HCT116 (cell line): ENCODE measurements around the gene ERN1. TPM values are rescaled to one million over a fixed set of nuclear protein-coding genes. Genes with fewer than 3 reads are reported as not detected.

ENCODE experiments used
- ATAC-seq: fragments of 200-7000 bp; cut with Tn5 transposase; 2 replicates; pipeline ENCODE4 v1.9.1; 2020; ENCODE audit warnings: mild to moderate bottlenecking, moderate library complexity
- BruUV-seq: library from RNA; stranded (reverse); fragments of 400-500 nt; replicated peaks from 2 replicates; lab custom pipeline; 2021; lab: Mats Ljungman, UMichigan
- CTCF ChIA-PET: fragments of 300-600 bp; sonication (Branson Sonifier 250); formaldehyde crosslinking; loops from one replicate; lab custom pipeline; 2021; ENCODE audit warnings: antibody characterized with exemption; lab: Charles Lee
- POLR2A ChIA-PET: fragments of 300-600, 350-600 bp; sonication (Branson Sonifier 250); formaldehyde crosslinking; loops from one replicate; lab custom pipeline; 2021; ENCODE audit warnings: antibody characterized with exemption; lab: Charles Lee
- RAD21 ChIA-PET, 2 experiments: fragments of 300-600 bp; sonication (Branson Sonifier 250); formaldehyde crosslinking; loops; one replicate each; lab custom pipeline; 2023; ENCODE audit warnings: low total read pairs in 2 of 2; ENCODE audit not compliant: uncharacterized antibody in 2 of 2, unreplicated experiment in 2 of 2, low non-redundant PET in 1 of 2; lab: Charles Lee
- DNase-seq: peaks from one replicate; pipeline ENCODE4 v3.0.0-alpha.2; 2010; ENCODE audit warnings: low read depth, low spot score
- H2AFZ ChIP-seq: fragments of 200-600 bp; shearing (Covaris generic), sonication (generic); 2 replicates; pipeline ENCODE4 v1.6.1; 2017; ENCODE audit warnings: low read depth, mixed run types, mixed read lengths, antibody characterized with exemption, low read length; ENCODE audit not compliant: poor library complexity, severe bottlenecking
- H3K27ac ChIP-seq: 2 replicates; pipeline ENCODE4 v1.5.1; 2012; ENCODE audit warnings: low read depth, low read length
- H3K27me3 ChIP-seq: fragments of 200-600 bp; sonication (generic); 2 replicates; pipeline ENCODE4 v1.6.1; 2016; ENCODE audit warnings: mixed run types, low read length, mixed read lengths; ENCODE audit not compliant: insufficient read depth
- H3K36me3 ChIP-seq, 2 experiments: fragments of 200-500 bp in 1 of 2; fragments of 200-600 bp in 1 of 2; sonication (Bioruptor generic) in 1 of 2; sonication (generic) in 1 of 2; 2 replicates each; pipeline versions ENCODE4 v1.5.1 to v1.6.1; 2014 to 2016; ENCODE audit warnings: low read length in 2 of 2, inconsistent platforms in 1 of 2, mixed read lengths in 1 of 2, mixed run types in 1 of 2; ENCODE audit not compliant: insufficient read depth in 2 of 2, control insufficient read depth in 1 of 2
- H3K4me1 ChIP-seq, 2 experiments: fragments of 200-600 bp in 1 of 2; sonication (generic) in 1 of 2; 2 replicates each; pipeline versions ENCODE4 v1.5.1 to v1.6.1; 2012 to 2017; ENCODE audit warnings: low read length in 2 of 2, inconsistent platforms in 1 of 2, mild to moderate bottlenecking in 1 of 2, mixed read lengths in 1 of 2, mixed run types in 1 of 2, moderate library complexity in 1 of 2; ENCODE audit not compliant: insufficient read depth in 2 of 2, control insufficient read depth in 1 of 2
- H3K4me2 ChIP-seq: fragments of 200-600 bp; sonication (generic); 2 replicates; pipeline ENCODE4 v1.6.1; 2017; ENCODE audit warnings: mixed run types, low read length, mixed read lengths
- H3K4me3 ChIP-seq, 2 experiments: fragments of 200-600 bp in 1 of 2; sonication (generic) in 1 of 2; replicated peaks in 1 of 2; 2 replicates each; pipeline ENCODE4 v1.5.1; 2011 to 2016; ENCODE audit warnings: low read length in 2 of 2, control low read depth in 1 of 2, low read depth in 1 of 2, mild to moderate bottlenecking in 1 of 2, mixed read lengths in 1 of 2, mixed run types in 1 of 2
- H3K79me2 ChIP-seq: fragments of 200-600 bp; sonication (generic); 2 replicates; pipeline ENCODE4 v1.6.1; 2017; ENCODE audit warnings: mild to moderate bottlenecking, mixed run types, low read length, moderate library complexity, mixed read lengths; ENCODE audit not compliant: insufficient read depth
- H3K9ac ChIP-seq: fragments of 200-600 bp; sonication (generic); 2 replicates; pipeline ENCODE4 v1.6.1; 2016; ENCODE audit warnings: low read length, mixed read lengths
- H3K9me2 ChIP-seq: fragments of 200-600 bp; sonication (generic), shearing (Covaris generic); 2 replicates; pipeline ENCODE4 v1.6.1; 2017; ENCODE audit warnings: mixed run types, mild to moderate bottlenecking, moderate library complexity; ENCODE audit not compliant: insufficient read depth
- H3K9me3 ChIP-seq, 2 experiments: fragments of 200-500 bp in 1 of 2; fragments of 200-600 bp in 1 of 2; sonication (Bioruptor generic) in 1 of 2; sonication (generic) in 1 of 2; 2 replicates each; pipeline ENCODE4 v1.6.1; 2014 to 2017; ENCODE audit warnings: low read length in 2 of 2, mixed read lengths in 2 of 2, inconsistent platforms in 1 of 2, low read depth in 1 of 2, mild to moderate bottlenecking in 1 of 2, mixed run types in 1 of 2, moderate library complexity in 1 of 2; ENCODE audit not compliant: control insufficient read depth in 1 of 2, insufficient read depth in 1 of 2
- H4K20me1 ChIP-seq: fragments of 200-600 bp; sonication (generic), shearing (Covaris generic); 2 replicates; pipeline ENCODE4 v1.6.1; 2017; ENCODE audit warnings: mixed run types, mild to moderate bottlenecking, moderate library complexity; ENCODE audit not compliant: insufficient read depth
- CTCF ChIP-seq, 3 experiments: fragments of 200-600 bp in 1 of 3; sonication (generic) in 1 of 3; IDR thresholded peaks in 2 of 3; conservative IDR thresholded peaks in 1 of 3; 2 replicates each; pipeline ENCODE4 v1.5.1; 2012 to 2017; ENCODE audit warnings: low read depth in 2 of 3, low read length in 2 of 3, antibody characterized with exemption in 1 of 3, borderline replicate concordance in 1 of 3, control low read depth in 1 of 3, mild to moderate bottlenecking in 1 of 3, mixed read lengths in 1 of 3, mixed run types in 1 of 3, moderate library complexity in 1 of 3; ENCODE audit not compliant: insufficient read depth in 1 of 3
- ELF1 ChIP-seq: IDR thresholded peaks from 2 replicates; pipeline ENCODE4 v1.6.1; 2012; ENCODE audit warnings: low read depth, borderline replicate concordance
- EZH2 ChIP-seq: fragments of 200-600 bp; sonication (generic); IDR thresholded peaks from 2 replicates; pipeline ENCODE4 v1.6.1; 2017; ENCODE audit warnings: antibody characterized with exemption, mixed run types
- FOSL1 ChIP-seq: IDR thresholded peaks from 2 replicates; pipeline ENCODE4 v1.6.1; 2012; ENCODE audit warnings: low read depth
- POLR2A ChIP-seq: IDR thresholded peaks from 2 replicates; pipeline ENCODE4 v1.7.0; 2011; ENCODE audit warnings: borderline replicate concordance; ENCODE audit not compliant: insufficient read depth, insufficient read length; ENCODE audit errors: extremely low read depth
- POLR2AphosphoS5 ChIP-seq: IDR thresholded peaks from 2 replicates; pipeline ENCODE4 v1.6.1; 2011; ENCODE audit warnings: mild to moderate bottlenecking, low read depth, low read length, moderate library complexity
- ZBTB33 ChIP-seq: IDR thresholded peaks from 2 replicates; pipeline ENCODE4 v1.6.1; 2011; ENCODE audit warnings: mild to moderate bottlenecking, low read length, moderate library complexity; ENCODE audit not compliant: insufficient replicate concordance; ENCODE audit errors: extremely low read depth
- ZNF274 ChIP-seq: fragments of 200-500 bp; sonication (Bioruptor generic); IDR thresholded peaks from 2 replicates; pipeline ENCODE4 v1.6.1; 2014; ENCODE audit warnings: mild to moderate bottlenecking, low read depth, low read length, inconsistent platforms
- intact Hi-C: fragments of 100-400 bp; cut with micrococcal nuclease; formaldehyde crosslinking; loops from 2 replicates; pipeline ENCODE4 v1.10.0; 2022
- total RNA-seq: library from RNA; stranded (reverse); gene quantifications from one replicate; pipeline ENCODE4 v1.2.1, GENCODE V29; 2021; ENCODE audit not compliant: unreplicated experiment

ERN1 gene
- total RNA-seq, 1 experiment from 2014 or later, result 28.2 TPM

GRCh38 chr17:64158406-64158805 lies 28.5 kb upstream of the ERN1 start:
- BruUV-seq, result no TSS peak
- intact Hi-C loops, result no loop called here
- ChIA-PET POLR2A (no interaction called here), RAD21 (no interaction called here), CTCF (no interaction called here)
- no peaks in the 10 kb centered on the region for H3K27me3 ChIP-seq
- H2AFZ ChIP-seq, result no peak overlapping the region
- no peaks in the 10 kb centered on the region for H4K20me1 ChIP-seq
- H3K4me2 ChIP-seq, result no peak overlapping the region
- H3K36me3 ChIP-seq, result no peaks in the 10 kb centered on the region
- no peaks in the 10 kb centered on the region for H3K79me2 ChIP-seq
- H3K27ac ChIP-seq, result no peak overlapping the region
- H3K4me1 ChIP-seq, result peaks cover 7 to 15% of the 10 kb centered on the region in 2 experiments; a peak in 2 of 4 replicates
- no peak overlapping the region for H3K4me3 ChIP-seq
- no peak for DNase-seq
- no peak for ATAC-seq
- H3K9ac ChIP-seq, result no peak overlapping the region
- no peak for TF ChIP-seq ZNF274
- TF ChIP-seq, all 23 proteins: peak for 0
- Histone ChIP-seq H3K9me2 (no peaks in the 10 kb centered on the region), H3K9me3 (no peaks in the 10 kb centered on the region)

- no peak overlapping the region for H2AFZ ChIP-seq
- H4K20me1 ChIP-seq, result no peaks in the 10 kb centered on the region
- intact Hi-C loops, result no loop called here
- no peaks in the 10 kb centered on the region for H3K9me3 ChIP-seq
- TF ChIP-seq ZBTB33 (no peak), CTCF (IDR thresholded peaks at IDR 0.05 in 2 of 3, conservative IDR thresholded peaks at IDR 0.05 in 1 of 3; ENCODE audit: borderline replicate concordance in 1 of 3, insufficient read depth in 1 of 3, low read depth in 2 of 3, low read length in 2 of 3) (no peak), POLR2AphosphoS5 (no peak), POLR2A (no peak), EZH2 (no peak), FOSL1 (no peak), ELF1 (no peak)
- CTCF ChIA-PET, result no interaction called here
- POLR2A ChIA-PET, result no interaction called here
- peak; percentile 54; the same call in 1 of the 2 replicates for ATAC-seq
- H3K36me3 ChIP-seq, result peaks cover 0 to 1% of the 10 kb centered on the region in 2 experiments; a peak in 2 of 4 replicates
- H3K79me2 ChIP-seq, result no peaks in the 10 kb centered on the region
- no peak overlapping the region for H3K27ac ChIP-seq
- H3K4me3 ChIP-seq, result no peak overlapping the region
- H3K9ac ChIP-seq, result no peak overlapping the region
- no peak for DNase-seq
- RAD21 ChIA-PET, result no interaction called here
- peaks cover 7 to 15% of the 10 kb centered on the region in 2 experiments; a peak in 2 of 4 replicates for H3K4me1 ChIP-seq
- no peak overlapping the region for H3K4me2 ChIP-seq
- no peaks in the 10 kb centered on the region for H3K9me2 ChIP-seq
- H3K27me3 ChIP-seq, result no peaks in the 10 kb centered on the region
- no TSS peak for BruUV-seq
These were observed 27.8 kb upstream of the ERN1 start for GRCh38 chr17:64157669-64158180.
